Trophoblast cell (in vitro differentiated cells and primary cell): ENCODE data around the gene VSTM2B.

ENCODE experiments used
- DNase-seq, 2 donors: peaks; one replicate each; pipeline ENCODE4 v3.0.0-alpha.2; 2016
- H2AFZ ChIP-seq: 2 replicates; pipeline ENCODE4 v1.6.1; 2013; ENCODE audit warnings: low read length, moderate library complexity, mild to moderate bottlenecking; ENCODE audit not compliant: insufficient read depth, poor library complexity
- H2AK5ac ChIP-seq: 2 replicates; pipeline ENCODE4 v1.6.1; 2013; ENCODE audit warnings: mild to moderate bottlenecking, low read length
- H2BK120ac ChIP-seq: 2 replicates; pipeline ENCODE4 v1.6.1; 2013; ENCODE audit warnings: low read length, mild to moderate bottlenecking, moderate library complexity; ENCODE audit not compliant: insufficient read depth, poor library complexity
- H2BK12ac ChIP-seq: 2 replicates; pipeline ENCODE4 v1.6.1; 2013; ENCODE audit warnings: mild to moderate bottlenecking, low read length, moderate library complexity
- H2BK5ac ChIP-seq: 2 replicates; pipeline ENCODE4 v1.6.1; 2013; ENCODE audit warnings: low read length, low read depth, moderate library complexity, mild to moderate bottlenecking; ENCODE audit not compliant: poor library complexity
- H3K14ac ChIP-seq: 2 replicates; pipeline ENCODE4 v1.6.1; 2013; ENCODE audit warnings: mild to moderate bottlenecking, low read length
- H3K18ac ChIP-seq: 2 replicates; pipeline ENCODE4 v1.6.1; 2013; ENCODE audit warnings: mild to moderate bottlenecking, low read length
- H3K23ac ChIP-seq: 2 replicates; pipeline ENCODE4 v1.6.1; 2013; ENCODE audit warnings: low read length
- H3K27ac ChIP-seq: 2 replicates; pipeline ENCODE4 v1.5.1; 2013; ENCODE audit warnings: low read depth, mild to moderate bottlenecking, inconsistent platforms, low read length, moderate library complexity
- H3K27me3 ChIP-seq: 2 replicates; pipeline ENCODE4 v1.6.1; 2013; ENCODE audit warnings: inconsistent platforms, mild to moderate bottlenecking, low read length, moderate library complexity; ENCODE audit not compliant: insufficient read depth
- H3K36me3 ChIP-seq, 2 experiments: 1 replicate in 1 of 2; 2 replicates in 1 of 2; pipeline ENCODE4 v1.6.1; 2013; ENCODE audit warnings: low read length in 2 of 2, mild to moderate bottlenecking in 2 of 2, moderate library complexity in 1 of 2; ENCODE audit not compliant: insufficient read depth in 2 of 2, control insufficient read depth in 1 of 2
- H3K4ac ChIP-seq: 2 replicates; pipeline ENCODE4 v1.6.1; 2013; ENCODE audit warnings: low read depth, mild to moderate bottlenecking, low read length, moderate library complexity
- H3K4me1 ChIP-seq, 2 experiments: 1 replicate in 1 of 2; 2 replicates in 1 of 2; pipeline ENCODE4 v1.6.1; 2013; ENCODE audit warnings: low read length in 2 of 2, mild to moderate bottlenecking in 2 of 2, moderate library complexity in 1 of 2; ENCODE audit not compliant: insufficient read depth in 2 of 2, control insufficient read depth in 1 of 2
- H3K4me2 ChIP-seq: 2 replicates; pipeline ENCODE4 v1.6.1; 2013; ENCODE audit warnings: inconsistent platforms, mild to moderate bottlenecking, low read length, moderate library complexity
- H3K4me3 ChIP-seq: 2 replicates; pipeline ENCODE4 v1.5.1; 2013; ENCODE audit warnings: mild to moderate bottlenecking, low read depth, low read length, inconsistent platforms
- H3K79me1 ChIP-seq: one replicate; pipeline ENCODE4 v1.6.1; 2013; ENCODE audit warnings: low read length
- H3K79me2 ChIP-seq: 2 replicates; pipeline ENCODE4 v1.6.1; 2013; ENCODE audit warnings: low read length, mild to moderate bottlenecking; ENCODE audit not compliant: control insufficient read depth, insufficient read depth, poor library complexity
- H3K9ac ChIP-seq: 2 replicates; pipeline ENCODE4 v1.6.1; 2013; ENCODE audit warnings: mild to moderate bottlenecking, low read length
- H3K9me3 ChIP-seq: 2 replicates; pipeline ENCODE4 v1.6.1; 2013; ENCODE audit warnings: low read depth, mild to moderate bottlenecking, control low read depth, inconsistent platforms, low read length; ENCODE audit not compliant: insufficient read depth
- H4K12ac ChIP-seq: 2 replicates; pipeline ENCODE4 v1.6.1; 2013; ENCODE audit warnings: low read depth, mild to moderate bottlenecking, low read length, moderate library complexity
- H4K8ac ChIP-seq: 2 replicates; pipeline ENCODE4 v1.6.1; 2013; ENCODE audit warnings: low read depth, mild to moderate bottlenecking, low read length, moderate library complexity
- H4K91ac ChIP-seq: one replicate; pipeline ENCODE4 v1.6.1; 2013; ENCODE audit warnings: low read depth, mild to moderate bottlenecking, low read length, moderate library complexity
- WGBS: extraction: QIAGEN DNeasy Blood & Tissue Kit; methylation state at CpG from one replicate; pipeline ENCODE4 v1.1.7; 2013; ENCODE audit warnings: missing lambda C conversion rate; ENCODE audit not compliant: insufficient read length, insufficient coverage; ENCODE audit errors: extremely low coverage; 5-methylcytosine and 5-hydroxymethylcytosine counted together

Gene VSTM2B

GRCh38 chr19:29574510-29574909, 48.7 kb downstream of the VSTM2B start:
- H2BK12ac ChIP-seq, result no peak overlapping the region
- H3K14ac ChIP-seq, result no peak overlapping the region
- no peaks in the 10 kb centered on the region for H3K27me3 ChIP-seq
- H2AK5ac ChIP-seq, result no peak overlapping the region
- H3K9me3 ChIP-seq, result peaks cover 2% of the 10 kb centered on the region
- DNase-seq, result no peak
- H2AFZ ChIP-seq, result no peak overlapping the region
- H3K4me2 ChIP-seq, result no peak overlapping the region
- H4K12ac ChIP-seq, result no peak overlapping the region
- no peaks in the 10 kb centered on the region for H3K79me2 ChIP-seq
- no peaks in the 10 kb centered on the region for H3K4me1 ChIP-seq
- no CpG with 5 or more reads among the region's 3 CpGs for WGBS
- H4K8ac ChIP-seq, result no peak overlapping the region
- H3K4ac ChIP-seq, result no peak overlapping the region
- H3K4me3 ChIP-seq, result no peak overlapping the region
- no peak overlapping the region for H3K27ac ChIP-seq
- no peak overlapping the region for H3K23ac ChIP-seq
- no peak overlapping the region for H2BK5ac ChIP-seq
- H2BK120ac ChIP-seq, result no peak overlapping the region
- H4K91ac ChIP-seq, result no peak overlapping the region
- no peak overlapping the region for H3K18ac ChIP-seq
- no peak overlapping the region for H3K9ac ChIP-seq
- no peaks in the 10 kb centered on the region for H3K79me1 ChIP-seq
- H3K36me3 ChIP-seq, result no peaks in the 10 kb centered on the region

- Histone ChIP-seq H4K8ac (no peak overlapping the region), H3K4me3 (no peak overlapping the region), H3K4me2 (no peak overlapping the region), H2AFZ (no peak overlapping the region), H3K23ac (no peak overlapping the region), H2BK12ac (no peak overlapping the region), H3K14ac (no peak overlapping the region), H4K12ac (no peak overlapping the region), H3K18ac (no peak overlapping the region), H3K79me1 (no peaks in the 10 kb centered on the region), H3K4ac (no peak overlapping the region), H2AK5ac (no peak overlapping the region), H3K27ac (no peak overlapping the region), H3K9me3 (peaks cover 2% of the 10 kb centered on the region), H3K4me1 (no peaks in the 10 kb centered on the region), H3K9ac (no peak overlapping the region), H2BK120ac (no peak overlapping the region), H4K91ac (no peak overlapping the region), H3K27me3 (no peaks in the 10 kb centered on the region), H2BK5ac (no peak overlapping the region), H3K36me3 (no peaks in the 10 kb centered on the region), H3K79me2 (no peaks in the 10 kb centered on the region)
- WGBS, result no CpG with 5 or more reads among the region's 14 CpGs
- DNase-seq, result no peak
Measured at GRCh38 chr19:29576046-29576606, 50.3 kb downstream of the VSTM2B start.

DNA sequence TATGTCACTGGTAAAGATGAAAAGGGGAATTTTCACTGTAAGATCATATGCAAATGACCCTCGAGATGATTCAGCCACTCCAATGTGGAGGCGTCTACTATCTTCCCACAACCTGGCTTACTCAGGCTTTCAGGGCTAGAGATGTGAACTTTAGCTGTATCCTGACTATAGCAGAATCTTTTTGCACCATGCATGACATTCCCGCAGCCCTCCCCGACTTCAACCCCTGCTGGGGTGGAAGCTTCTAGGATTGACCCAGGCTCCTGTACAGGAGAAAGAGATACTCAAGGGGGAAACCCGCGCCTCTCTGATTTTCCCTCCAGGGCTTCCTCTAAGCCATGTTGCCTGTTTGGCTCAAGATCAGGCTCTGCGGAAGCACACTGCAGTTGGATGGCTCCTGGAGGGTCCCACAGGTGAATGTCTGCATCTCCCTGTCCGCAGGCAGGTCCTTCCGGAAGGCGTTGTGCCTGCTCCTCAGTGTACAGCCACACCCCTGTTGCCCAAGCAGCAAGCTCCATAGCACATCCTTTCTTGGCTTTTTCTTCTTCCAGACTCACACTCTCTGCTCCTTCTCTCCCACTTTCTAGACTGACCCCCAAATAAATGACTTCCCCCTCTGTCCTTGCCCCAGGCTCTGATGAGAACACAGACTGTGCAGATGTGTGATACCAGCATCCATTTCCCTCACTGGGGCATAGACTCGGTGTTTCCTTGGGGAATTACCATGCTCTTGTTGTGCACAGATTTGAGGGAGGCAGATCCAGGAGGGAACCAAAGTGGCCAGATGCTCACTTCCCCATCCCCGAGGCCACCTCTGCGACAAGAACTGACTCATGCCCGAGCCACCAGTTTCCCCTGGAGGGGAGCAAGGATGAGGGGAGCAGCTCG, 51.2 kb downstream of the VSTM2B start:
- Histone ChIP-seq H4K12ac (no peak overlapping the region), H3K4me3 (peak overlapping the region; percentile 48), H2AK5ac (no peak overlapping the region), H3K14ac (no peak overlapping the region), H3K36me3 (no peaks in the 10 kb centered on the region), H2BK120ac (no peak overlapping the region), H3K23ac (no peak overlapping the region), H3K4me1 (no peaks in the 10 kb centered on the region), H3K27ac (no peak overlapping the region), H2AFZ (no peak overlapping the region), H4K8ac (no peak overlapping the region), H3K4me2 (no peak overlapping the region), H3K79me2 (no peaks in the 10 kb centered on the region), H2BK12ac (no peak overlapping the region), H3K27me3 (no peaks in the 10 kb centered on the region), H2BK5ac (no peak overlapping the region), H3K79me1 (no peaks in the 10 kb centered on the region), H3K9me3 (peaks cover 2% of the 10 kb centered on the region), H3K9ac (no peak overlapping the region), H4K91ac (no peak overlapping the region), H3K4ac (no peak overlapping the region), H3K18ac (no peak overlapping the region)
- no CpG with 5 or more reads among the region's 15 CpGs for WGBS
- DNase-seq, result no peak

DNA sequence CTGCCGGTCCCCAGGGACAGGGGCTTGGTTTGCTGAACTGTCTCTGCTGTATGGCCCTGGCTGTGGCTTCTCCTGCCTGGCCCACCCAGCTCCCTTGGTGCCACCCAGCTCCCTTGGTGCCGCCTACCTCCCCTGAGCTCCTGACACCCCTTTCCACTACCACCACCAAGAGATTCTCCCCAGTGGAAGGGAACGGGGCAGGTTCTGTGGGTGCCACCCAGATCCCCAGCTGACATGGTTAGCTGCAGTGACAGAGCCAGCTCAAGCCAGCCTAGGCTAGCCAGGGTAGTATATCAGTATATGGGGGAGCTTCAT, 51.8 kb downstream of the VSTM2B start:
- no peak overlapping the region for H2BK120ac ChIP-seq
- H2BK5ac ChIP-seq, result no peak overlapping the region
- no peaks in the 10 kb centered on the region for H3K27me3 ChIP-seq
- no peak overlapping the region for H3K4me2 ChIP-seq
- no peaks in the 10 kb centered on the region for H3K4me1 ChIP-seq
- H3K9me3 ChIP-seq, result peaks cover 2% of the 10 kb centered on the region
- no peak overlapping the region for H3K27ac ChIP-seq
- no peak overlapping the region for H4K91ac ChIP-seq
- H2AK5ac ChIP-seq, result no peak overlapping the region
- WGBS, result no CpG with 5 or more reads among the region's 3 CpGs
- no peak overlapping the region for H3K18ac ChIP-seq
- no peaks in the 10 kb centered on the region for H3K36me3 ChIP-seq
- no peak overlapping the region for H3K4ac ChIP-seq
- no peak overlapping the region for H4K12ac ChIP-seq
- no peak for DNase-seq
- H3K4me3 ChIP-seq, result no peak overlapping the region
- no peak overlapping the region for H3K14ac ChIP-seq
- no peak overlapping the region for H3K23ac ChIP-seq
- H3K9ac ChIP-seq, result no peak overlapping the region
- H2AFZ ChIP-seq, result no peak overlapping the region
- no peaks in the 10 kb centered on the region for H3K79me1 ChIP-seq
- no peaks in the 10 kb centered on the region for H3K79me2 ChIP-seq
- no peak overlapping the region for H4K8ac ChIP-seq
- no peak overlapping the region for H2BK12ac ChIP-seq
